GM12878 (cell line): Measurements from ENCODE around the gene ABCC1. TPM values are rescaled to one million over a fixed set of nuclear protein-coding genes. Genes with fewer than 3 reads are reported as not detected.

Experiments used
- ATAC-seq: fragments of 200-7000 bp; cut with Tn5 transposase; 3 replicates; pipeline ENCODE4 v1.9.1; 2020; ENCODE audit warnings: mild to moderate bottlenecking, moderate library complexity
- BruUV-seq: library from RNA; stranded (reverse); fragments of 400-500 nt; replicated peaks from 2 replicates; lab custom pipeline; 2021; lab: Mats Ljungman, UMichigan
- CTCF ChIA-PET: fragments of 300-600 bp; sonication (Branson Sonifier 250); formaldehyde crosslinking; extraction: SDS; loops from one replicate; lab custom pipeline; 2021; ENCODE audit warnings: inconsistent platforms; lab: Yijun Ruan, JAX
- POLR2A ChIA-PET: fragments of 350-600 bp; formaldehyde crosslinking; extraction: SDS; loops from one replicate; lab custom pipeline; 2021; ENCODE audit warnings: inconsistent platforms; lab: Charles Lee
- RAD21 ChIA-PET: fragments of 300-600 bp; sonication (Branson Sonifier 250); formaldehyde crosslinking; loops from one replicate; lab custom pipeline; 2023; ENCODE audit warnings: antibody characterized with exemption; ENCODE audit not compliant: unreplicated experiment; lab: Charles Lee
- SMC1A ChIA-PET: fragments of 300-600 bp; sonication (Branson Sonifier 250); formaldehyde crosslinking; loops from one replicate; lab custom pipeline; 2023; ENCODE audit not compliant: unreplicated experiment, uncharacterized antibody; lab: Charles Lee
- DNase-seq: peaks from one replicate; pipeline ENCODE4 v3.0.0-alpha.2; 2011; ENCODE audit warnings: low read depth, low spot score
- FAIRE-seq: peaks from 3 replicates; lab custom pipeline; 2011; peaks lifted over from hg19 to GRCh38; lab: Jason Lieb, UNC
- H2AFZ ChIP-seq: 2 replicates; pipeline ENCODE4 v1.6.0; 2011; ENCODE audit warnings: low read depth, low read length, control low read depth; ENCODE audit not compliant: control insufficient read depth
- H3K27ac ChIP-seq: 2 replicates; pipeline ENCODE4 v1.5.1; 2011; ENCODE audit warnings: control low read depth; ENCODE audit not compliant: control insufficient read depth, insufficient read depth
- H3K27me3 ChIP-seq, 2 experiments: replicated peaks in 1 of 2; 2 replicates each; pipeline versions ENCODE4 v1.6.0 to v1.6.1; 2011; ENCODE audit warnings: low read length in 1 of 2; ENCODE audit not compliant: control insufficient read depth in 2 of 2, insufficient read depth in 2 of 2
- H3K36me3 ChIP-seq, 2 experiments: 2 replicates each; pipeline ENCODE4 v1.5.1; 2011; ENCODE audit warnings: low read length in 1 of 2; ENCODE audit not compliant: control insufficient read depth in 2 of 2, insufficient read depth in 2 of 2
- H3K4me1 ChIP-seq: 2 replicates; pipeline ENCODE4 v1.6.1; 2011; ENCODE audit warnings: mild to moderate bottlenecking, low read length, moderate library complexity, mixed read lengths; ENCODE audit not compliant: control insufficient read depth, insufficient read depth
- H3K4me2 ChIP-seq: 2 replicates; pipeline ENCODE4 v1.6.0; 2011; ENCODE audit warnings: control low read depth; ENCODE audit not compliant: control insufficient read depth, insufficient read depth
- H3K4me3 ChIP-seq: fragments of 200-600 bp; sonication (generic); 2 replicates; pipeline ENCODE4 v1.5.1; 2016
- H3K79me2 ChIP-seq: 2 replicates; pipeline ENCODE4 v1.6.0; 2011; ENCODE audit warnings: low read length; ENCODE audit not compliant: control insufficient read depth, insufficient read depth
- H3K9ac ChIP-seq: 2 replicates; pipeline ENCODE4 v1.8.0; 2011; ENCODE audit warnings: low read length, control low read depth, mixed read lengths; ENCODE audit not compliant: control insufficient read depth, insufficient read depth
- H3K9me3 ChIP-seq: replicated peaks from 3 replicates; pipeline ENCODE4 v1.5.1; 2011; ENCODE audit warnings: mild to moderate bottlenecking, low read length; ENCODE audit not compliant: control insufficient read depth, insufficient read depth
- H4K20me1 ChIP-seq: 2 replicates; pipeline ENCODE4 v1.6.0; 2011; ENCODE audit not compliant: control insufficient read depth, insufficient read depth
- BACH1 ChIP-seq: fragments of 450-650 bp; IDR thresholded peaks from 2 replicates; pipeline ENCODE4 v1.6.1; 2017; ENCODE audit warnings: mild to moderate bottlenecking, borderline replicate concordance
- DPF2 ChIP-seq: fragments of 450-650 bp; IDR thresholded peaks from 2 replicates; pipeline ENCODE4 v1.6.1; 2017; ENCODE audit warnings: mild to moderate bottlenecking
- ETV6 ChIP-seq, 2 experiments: fragments of 450-650 bp in 1 of 2; IDR thresholded peaks in 1 of 2; conservative IDR thresholded peaks in 1 of 2; 2 replicates each; pipeline ENCODE4 v1.6.1; 2014; ENCODE audit warnings: antibody characterized with exemption in 1 of 2, borderline replicate concordance in 1 of 2, low read depth in 1 of 2, mild to moderate bottlenecking in 1 of 2, moderate library complexity in 1 of 2
- GABPA ChIP-seq: IDR thresholded peaks from 2 replicates; pipeline ENCODE4 v1.6.1; 2014; ENCODE audit warnings: antibody characterized with exemption, low read depth, mild to moderate bottlenecking, inconsistent platforms
- IKZF2 ChIP-seq, 2 experiments: fragments of 450-650 bp; IDR thresholded peaks; 2 replicates each; pipeline ENCODE4 v1.6.1; 2017; ENCODE audit warnings: mild to moderate bottlenecking in 2 of 2, moderate library complexity in 2 of 2
- MEF2A ChIP-seq: IDR thresholded peaks from 2 replicates; pipeline ENCODE4 v1.6.1; 2011; ENCODE audit warnings: low read depth, mild to moderate bottlenecking, low read length, moderate library complexity; ENCODE audit not compliant: insufficient read depth
- MLLT1 ChIP-seq: fragments of 450-650 bp; IDR thresholded peaks from 2 replicates; pipeline ENCODE4 v1.6.1; 2016; ENCODE audit warnings: mild to moderate bottlenecking
- PAX8 ChIP-seq: fragments of 450-650 bp; IDR thresholded peaks from 2 replicates; pipeline ENCODE4 v1.6.1; 2017; ENCODE audit warnings: mild to moderate bottlenecking, moderate library complexity
- PML ChIP-seq: IDR thresholded peaks from 2 replicates; pipeline ENCODE4 v1.6.1; 2012; ENCODE audit warnings: low read length, inconsistent platforms
- RELA ChIP-seq: fragments of 450-650 bp; IDR thresholded peaks from 2 replicates; pipeline ENCODE4 v1.8.0; 2014; ENCODE audit warnings: borderline replicate concordance; ENCODE audit not compliant: partially characterized antibody
- SREBF1 ChIP-seq: IDR thresholded peaks from 2 replicates; pipeline ENCODE4 v1.6.1; 2012; ENCODE audit warnings: mild to moderate bottlenecking, low read length
- SRF ChIP-seq, 2 experiments: IDR thresholded peaks; 2 replicates each; pipeline ENCODE4 v1.6.1; 2011; ENCODE audit warnings: low read depth in 2 of 2, low read length in 2 of 2, mild to moderate bottlenecking in 1 of 2, moderate library complexity in 1 of 2
- TBL1XR1 ChIP-seq: IDR thresholded peaks from 2 replicates; pipeline ENCODE4 v1.6.1; 2012; ENCODE audit warnings: low read depth, low read length, improper control_type of control experiment
- TCF7 ChIP-seq: IDR thresholded peaks from 2 replicates; pipeline ENCODE4 v1.6.1; 2014; ENCODE audit warnings: antibody characterized with exemption, borderline replicate concordance
- ZBTB33 ChIP-seq: fragments of 450-650 bp; IDR thresholded peaks from 2 replicates; pipeline ENCODE4 v1.6.1; 2017; ENCODE audit warnings: mild to moderate bottlenecking
- ZNF384 ChIP-seq: IDR thresholded peaks from 2 replicates; pipeline ENCODE4 v1.6.1; 2012; ENCODE audit warnings: low read depth, mild to moderate bottlenecking, low read length, improper control_type of control experiment, borderline replicate concordance
- ZNF622 ChIP-seq: fragments of 450-650 bp; IDR thresholded peaks from 2 replicates; pipeline ENCODE4 v1.6.1; 2017; ENCODE audit warnings: mild to moderate bottlenecking, inconsistent platforms
- WGBS: methylation state at CpG from one replicate; pipeline ENCODE4 v1.1.6; 2016; ENCODE audit warnings: low lambda C conversion rate; ENCODE audit not compliant: insufficient replicate concordance, insufficient coverage; ENCODE audit errors: missing lambda C conversion rate; 5-methylcytosine and 5-hydroxymethylcytosine counted together
- in situ Hi-C: fragments of 300-500 bp; cut with MboI; formaldehyde crosslinking; loops from 9 replicates; pipeline ENCODE4 v1.14.3; 2018; ENCODE audit warnings: mixed read lengths
- intact Hi-C: fragments of 100-400 bp; cut with micrococcal nuclease; formaldehyde crosslinking; loops from one replicate; pipeline ENCODE4 v1.14.2; 2022; ENCODE audit not compliant: unreplicated experiment
- polyA plus RNA-seq, 11 experiments: library from polyadenylated mRNA; depleted of rRNA in 4 of 11; unstranded in 6 of 11; stranded (reverse) in 5 of 11; fragments of >200 nt; fragmentation: Nextera tagmentation in 4 of 11; fragmentation: Illumina TruSeq in 1 of 11; extraction: Ambion mirVana in 4 of 11; extraction: Trizol in 1 of 11; gene quantifications; 1 replicate in 1 of 11; 2 replicates in 10 of 11; pipeline versions ENCODE4 v1.2.1 to v1.2.3, GENCODE V29; 2011 to 2016; ENCODE audit warnings: inconsistent platforms in 2 of 11, missing spikeins in 2 of 11, low read depth in 1 of 11
- total RNA-seq, 4 experiments: library from RNA; depleted of rRNA in 3 of 4; stranded (reverse); fragments of >200 nt in 3 of 4; fragmentation: Illumina TruSeq in 1 of 4; extraction: Trizol in 1 of 4; gene quantifications; 2 replicates each; pipeline versions ENCODE4 v1.2.1 to v1.2.3, GENCODE V29; 2013 to 2021

ABCC1 gene
- total and polyA plus RNA-seq, 10 of the 15 experiments (the other 5 are each of a cell fraction or from before 2014, with no cell fraction given): 3.2 to 44.6 (median 14.5) TPM

GRCh38 chr16:16150878-16151152 lies 201.4 kb downstream of the ABCC1 start:
- Histone ChIP-seq H3K4me3 (no peak overlapping the region), H3K4me1 (no peaks in the 10 kb centered on the region), H3K9ac (no peak overlapping the region), H2AFZ (no peak overlapping the region), H4K20me1 (no peaks in the 10 kb centered on the region), H3K27ac (no peak overlapping the region), H3K27me3 (no peaks in the 10 kb centered on the region), H3K4me2 (no peak overlapping the region), H3K79me2 (no peaks in the 10 kb centered on the region), H3K36me3 (no peaks in the 10 kb centered on the region; a peak in 3 of 4 replicates), H3K9me3 (no peaks in the 10 kb centered on the region)
- FAIRE-seq (no peak), DNase-seq (no peak), ATAC-seq (no peak)
- no TSS peak for BruUV-seq
- CTCF ChIA-PET: no interaction called here
- TF ChIP-seq MEF2A: no peak
- TF ChIP-seq TCF7: no peak
- no peak for TF ChIP-seq RELA
- RAD21 ChIA-PET: no interaction called here
- in situ Hi-C loops: no loop called here
- POLR2A ChIA-PET: interaction anchor here (0.7 kb wide), 1 partner anchor 243 kb away, joined by 3 read pairs; no protein-coding TSS in a partner anchor
- SMC1A ChIA-PET: no interaction called here
- WGBS: 87% methylated on average over 3 of the region's 4 CpGs
- intact Hi-C loops: no loop called here

GRCh38 chr16:16151315-16151714 lies 201.9 kb downstream of the ABCC1 start:
- 70% methylated on average over 8 of the region's 8 CpGs for WGBS
- no peaks in the 10 kb centered on the region for H3K79me2 ChIP-seq
- DNase-seq: no peak
- TF ChIP-seq PAX8: no peak
- no peak for TF ChIP-seq GABPA
- no peak for TF ChIP-seq PML
- no peak for TF ChIP-seq ZNF384
- no peak for TF ChIP-seq ZBTB33
- TF ChIP-seq MLLT1: no peak
- no peak for TF ChIP-seq DPF2
- no peak for TF ChIP-seq TBL1XR1
- no peak for TF ChIP-seq ZNF622
- TF ChIP-seq SRF (IDR thresholded peaks at IDR 0.05; ENCODE audit: low read depth in 2 of 2, low read length in 2 of 2): no peak
- TF ChIP-seq IKZF2 (IDR thresholded peaks at IDR 0.05): no peak
- no peak for TF ChIP-seq SREBF1
- TF ChIP-seq BACH1: no peak
- no peak for TF ChIP-seq ETV6 (conservative IDR thresholded peaks at IDR 0.05 in 1 of 2, IDR thresholded peaks at IDR 0.05 in 1 of 2; ENCODE audit: borderline replicate concordance in 1 of 2, low read depth in 1 of 2)

More at GRCh38 chr16:16151315-16151714, 201.9 kb downstream of the ABCC1 start:
- Histone ChIP-seq H3K27ac (no peak overlapping the region), H3K27me3 (no peaks in the 10 kb centered on the region), H3K9me3 (no peaks in the 10 kb centered on the region), H3K9ac (no peak overlapping the region), H3K4me2 (no peak overlapping the region), H3K4me3 (no peak overlapping the region), H4K20me1 (no peaks in the 10 kb centered on the region), H3K4me1 (no peaks in the 10 kb centered on the region), H3K36me3 (no peaks in the 10 kb centered on the region; a peak in 2 of 4 replicates), H2AFZ (no peak overlapping the region)
- in situ Hi-C loops: no loop called here
- RAD21 ChIA-PET: no interaction called here
- SMC1A ChIA-PET: no interaction called here
- POLR2A ChIA-PET: interaction anchor here (0.7 kb wide), 1 partner anchor 243 kb away, joined by 3 read pairs; no protein-coding TSS in a partner anchor
- CTCF ChIA-PET: no interaction called here
- BruUV-seq: no TSS peak
- intact Hi-C loops: no loop called here
- FAIRE-seq: no peak
- ATAC-seq: no peak
